ENCODE data around the gene TOX4.

DNA sequence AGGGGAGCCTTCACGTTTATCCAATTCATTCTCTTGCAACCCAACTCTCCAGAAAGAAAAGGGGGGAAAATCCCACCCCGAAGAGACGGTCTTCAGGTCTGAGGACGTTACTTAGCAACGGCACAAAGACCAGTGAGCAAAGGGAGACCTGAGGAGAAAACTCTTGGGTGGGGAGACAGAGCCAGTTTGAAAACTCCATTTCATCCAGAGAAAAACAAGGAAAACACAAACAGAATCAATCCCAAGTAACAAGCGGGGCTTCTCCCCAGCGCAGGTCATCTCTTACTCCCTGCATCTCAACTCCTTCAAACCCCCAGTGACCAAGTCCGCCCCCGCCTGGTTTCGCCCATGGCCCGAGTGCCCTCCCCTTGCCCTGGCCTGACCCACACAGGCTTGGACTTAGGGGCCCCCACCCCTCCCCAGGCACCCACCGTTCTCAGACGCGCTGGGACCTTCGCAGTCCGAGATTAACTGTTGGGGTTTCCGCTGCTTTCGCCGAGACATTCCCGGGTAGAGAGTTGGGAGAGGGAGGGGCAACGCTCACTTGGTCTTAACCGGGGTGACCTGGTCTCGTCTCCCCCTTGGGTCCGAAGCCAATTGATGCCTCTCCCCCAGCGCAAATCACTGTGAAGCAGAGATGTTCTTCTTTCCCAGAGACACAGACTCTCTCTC is 59.6 kb downstream of the TOX4 start:
- no peak for TF ChIP-seq POLR2A (IDR thresholded peaks at IDR 0.05)
- TF ChIP-seq, protein P1, sequence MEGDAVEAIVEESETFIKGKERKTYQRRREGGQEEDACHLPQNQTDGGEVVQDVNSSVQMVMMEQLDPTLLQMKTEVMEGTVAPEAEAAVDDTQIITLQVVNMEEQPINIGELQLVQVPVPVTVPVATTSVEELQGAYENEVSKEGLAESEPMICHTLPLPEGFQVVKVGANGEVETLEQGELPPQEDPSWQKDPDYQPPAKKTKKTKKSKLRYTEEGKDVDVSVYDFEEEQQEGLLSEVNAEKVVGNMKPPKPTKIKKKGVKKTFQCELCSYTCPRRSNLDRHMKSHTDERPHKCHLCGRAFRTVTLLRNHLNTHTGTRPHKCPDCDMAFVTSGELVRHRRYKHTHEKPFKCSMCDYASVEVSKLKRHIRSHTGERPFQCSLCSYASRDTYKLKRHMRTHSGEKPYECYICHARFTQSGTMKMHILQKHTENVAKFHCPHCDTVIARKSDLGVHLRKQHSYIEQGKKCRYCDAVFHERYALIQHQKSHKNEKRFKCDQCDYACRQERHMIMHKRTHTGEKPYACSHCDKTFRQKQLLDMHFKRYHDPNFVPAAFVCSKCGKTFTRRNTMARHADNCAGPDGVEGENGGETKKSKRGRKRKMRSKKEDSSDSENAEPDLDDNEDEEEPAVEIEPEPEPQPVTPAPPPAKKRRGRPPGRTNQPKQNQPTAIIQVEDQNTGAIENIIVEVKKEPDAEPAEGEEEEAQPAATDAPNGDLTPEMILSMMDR (IDR thresholded peaks at IDR 0.05): no peak

All from ovary (tissue), 3 donors.